Activated CD4-positive, alpha-beta memory T cell treated with anti-CD3 and anti-CD28 coated beads, Interleukin-2, amount 10 ng/mL, durations not matched to agents 7 days and 5 days (primary cell): ENCODE results near the gene HAPLN1. TPM values are rescaled to one million over a fixed set of nuclear protein-coding genes. Genes with fewer than 3 reads are reported as not detected.

Source experiments
- CTCF ChIA-PET: fragments of 350-600 bp; sonication (Branson Sonifier 250); formaldehyde crosslinking; loops from one replicate; lab custom pipeline; 2021; ENCODE audit warnings: antibody characterized with exemption, inconsistent platforms; lab: Charles Lee
- POLR2A ChIA-PET: fragments of 350-600 bp; sonication (Branson Sonifier 250); formaldehyde crosslinking; loops from one replicate; lab custom pipeline; 2021; ENCODE audit warnings: antibody characterized with exemption; lab: Charles Lee
- DNase-seq: peaks from one replicate; pipeline ENCODE4 v3.0.0-alpha.2; 2020
- H3K27ac Mint-ChIP-seq: one replicate; pipeline ENCODE4 v1.8.0; 2021; ENCODE audit warnings: mild to moderate bottlenecking, mixed read lengths
- H3K27me3 Mint-ChIP-seq: one replicate; pipeline ENCODE4 v1.8.0; 2021; ENCODE audit warnings: mixed read lengths
- H3K36me3 Mint-ChIP-seq: one replicate; pipeline ENCODE4 v1.8.0; 2021; ENCODE audit warnings: low read depth, mixed read lengths
- H3K4me1 Mint-ChIP-seq: one replicate; pipeline ENCODE4 v1.8.0; 2021; ENCODE audit warnings: mixed read lengths
- H3K4me3 Mint-ChIP-seq: one replicate; pipeline ENCODE4 v1.8.0; 2021; ENCODE audit warnings: mild to moderate bottlenecking, mixed read lengths
- H3K9me3 Mint-ChIP-seq: one replicate; pipeline ENCODE4 v1.8.0; 2021; ENCODE audit warnings: mixed read lengths
- total RNA-seq, 2 experiments: library from RNA; stranded (reverse); gene quantifications; one replicate each; pipeline ENCODE4 v1.2.3, GENCODE V29; 2021

Gene HAPLN1
- total RNA-seq, 2 experiments from 2014 or later, result not detected

- ChIA-PET POLR2A (no interaction called here), CTCF (no interaction called here)
- no peak for DNase-seq
- no peak overlapping the region for H3K27ac Mint-ChIP-seq
- peaks cover 3% of the 10 kb centered on the region for H3K27me3 Mint-ChIP-seq
- H3K4me3 Mint-ChIP-seq, result no peak overlapping the region
- H3K36me3 Mint-ChIP-seq, result no peaks in the 10 kb centered on the region
- H3K9me3 Mint-ChIP-seq, result no peaks in the 10 kb centered on the region
- no peaks in the 10 kb centered on the region for H3K4me1 Mint-ChIP-seq
Measured at GRCh38 chr5:83709973-83710372, 10.7 kb downstream of the HAPLN1 start.

GRCh38 chr5:83708170-83708569 is 12.5 kb downstream of the HAPLN1 start:
- CTCF ChIA-PET, result interaction anchor here (0.9 kb wide), 1 partner anchor 10 kb away, joined by 3 read pairs; no protein-coding TSS in a partner anchor
- Mint-ChIP-seq H3K36me3 (no peaks in the 10 kb centered on the region), H3K9me3 (no peaks in the 10 kb centered on the region), H3K27me3 (peaks cover 3% of the 10 kb centered on the region), H3K4me1 (no peaks in the 10 kb centered on the region), H3K4me3 (no peak overlapping the region), H3K27ac (no peak overlapping the region)
- no peak for DNase-seq
- POLR2A ChIA-PET, result no interaction called here

- Mint-ChIP-seq H3K27me3 (no peaks in the 10 kb centered on the region), H3K4me1 (no peaks in the 10 kb centered on the region), H3K4me3 (no peak overlapping the region), H3K36me3 (no peaks in the 10 kb centered on the region), H3K27ac (no peak overlapping the region), H3K9me3 (no peaks in the 10 kb centered on the region)
- no peak for DNase-seq
- ChIA-PET POLR2A (no interaction called here), CTCF (interaction anchor here (0.9 kb wide), 1 partner anchor 9 kb away, joined by 3 read pairs; no protein-coding TSS in a partner anchor)
Measured at GRCh38 chr5:83703059-83703458, 17.6 kb downstream of the HAPLN1 start.

- Mint-ChIP-seq H3K4me1 (no peaks in the 10 kb centered on the region), H3K4me3 (no peak overlapping the region), H3K9me3 (no peaks in the 10 kb centered on the region), H3K27me3 (no peaks in the 10 kb centered on the region), H3K36me3 (no peaks in the 10 kb centered on the region), H3K27ac (no peak overlapping the region)
- CTCF ChIA-PET, result interaction anchor here (0.9 kb wide), 1 partner anchor 10 kb away, joined by 3 read pairs; no protein-coding TSS in a partner anchor
- no peak for DNase-seq
- POLR2A ChIA-PET, result no interaction called here
Measured at GRCh38 chr5:83701886-83702285, 18.8 kb downstream of the HAPLN1 start.

- DNase-seq, result no peak
- CTCF ChIA-PET, result no interaction called here
- H3K9me3 Mint-ChIP-seq, result no peaks in the 10 kb centered on the region
Measured at GRCh38 chr5:83689881-83690280, 30.8 kb downstream of the HAPLN1 start.

GRCh38 chr5:83688281-83688680 is 32.4 kb downstream of the HAPLN1 start:
- CTCF ChIA-PET, result no interaction called here

More at GRCh38 chr5:83689881-83690280, 30.8 kb downstream of the HAPLN1 start:
- H3K4me1 Mint-ChIP-seq, result no peaks in the 10 kb centered on the region
- POLR2A ChIA-PET, result no interaction called here
- no peaks in the 10 kb centered on the region for H3K27me3 Mint-ChIP-seq
- no peak overlapping the region for H3K4me3 Mint-ChIP-seq
- H3K36me3 Mint-ChIP-seq, result no peaks in the 10 kb centered on the region
- no peak overlapping the region for H3K27ac Mint-ChIP-seq

GRCh38 chr5:83687124-83687619 is 33.5 kb downstream of the HAPLN1 start:
- Mint-ChIP-seq H3K27me3 (no peaks in the 10 kb centered on the region), H3K4me1 (no peaks in the 10 kb centered on the region), H3K36me3 (no peaks in the 10 kb centered on the region), H3K4me3 (no peak overlapping the region), H3K27ac (no peak overlapping the region), H3K9me3 (no peaks in the 10 kb centered on the region)
- ChIA-PET CTCF (no interaction called here), POLR2A (no interaction called here)
- DNase-seq, result no peak

More at GRCh38 chr5:83688281-83688680, 32.4 kb downstream of the HAPLN1 start:
- Mint-ChIP-seq H3K27ac (no peak overlapping the region), H3K36me3 (no peaks in the 10 kb centered on the region), H3K27me3 (no peaks in the 10 kb centered on the region), H3K4me1 (no peaks in the 10 kb centered on the region), H3K4me3 (no peak overlapping the region), H3K9me3 (no peaks in the 10 kb centered on the region)
- DNase-seq, result no peak
- POLR2A ChIA-PET, result no interaction called here

- no peaks in the 10 kb centered on the region for H3K9me3 Mint-ChIP-seq
- H3K27me3 Mint-ChIP-seq, result no peaks in the 10 kb centered on the region
- POLR2A ChIA-PET, result no interaction called here
- no peak overlapping the region for H3K27ac Mint-ChIP-seq
- no peaks in the 10 kb centered on the region for H3K4me1 Mint-ChIP-seq
- DNase-seq, result no peak
- CTCF ChIA-PET, result no interaction called here
- no peak overlapping the region for H3K4me3 Mint-ChIP-seq
- H3K36me3 Mint-ChIP-seq, result no peaks in the 10 kb centered on the region
Measured at GRCh38 chr5:83686251-83686650, 34.4 kb downstream of the HAPLN1 start.

- Mint-ChIP-seq H3K36me3 (no peaks in the 10 kb centered on the region), H3K4me3 (no peak overlapping the region), H3K27ac (no peak overlapping the region), H3K27me3 (no peaks in the 10 kb centered on the region), H3K4me1 (no peaks in the 10 kb centered on the region), H3K9me3 (no peaks in the 10 kb centered on the region)
- no peak for DNase-seq
- POLR2A ChIA-PET, result no interaction called here
- CTCF ChIA-PET, result no interaction called here
Measured at GRCh38 chr5:83683836-83684235, 36.8 kb downstream of the HAPLN1 start.

GRCh38 chr5:83672646-83673045 is 48.0 kb downstream of the HAPLN1 start:
- POLR2A ChIA-PET, result no interaction called here

GRCh38 chr5:83672158-83672557 is 48.5 kb downstream of the HAPLN1 start:
- no peak for DNase-seq
- ChIA-PET POLR2A (no interaction called here), CTCF (no interaction called here)
- H3K4me3 Mint-ChIP-seq, result no peak overlapping the region
- H3K27me3 Mint-ChIP-seq, result peaks cover 2% of the 10 kb centered on the region
- no peaks in the 10 kb centered on the region for H3K36me3 Mint-ChIP-seq
- no peaks in the 10 kb centered on the region for H3K9me3 Mint-ChIP-seq
- no peaks in the 10 kb centered on the region for H3K4me1 Mint-ChIP-seq
- no peak overlapping the region for H3K27ac Mint-ChIP-seq

More at GRCh38 chr5:83672646-83673045, 48.0 kb downstream of the HAPLN1 start:
- H3K4me3 Mint-ChIP-seq, result no peak overlapping the region
- no peaks in the 10 kb centered on the region for H3K4me1 Mint-ChIP-seq
- no peaks in the 10 kb centered on the region for H3K9me3 Mint-ChIP-seq
- no peak overlapping the region for H3K27ac Mint-ChIP-seq
- DNase-seq, result no peak
- peaks cover 2% of the 10 kb centered on the region for H3K27me3 Mint-ChIP-seq
- CTCF ChIA-PET, result no interaction called here
- no peaks in the 10 kb centered on the region for H3K36me3 Mint-ChIP-seq

- ChIA-PET CTCF (interaction anchor here (0.6 kb wide), 1 partner anchor 10 kb away, joined by 5 read pairs; no protein-coding TSS in a partner anchor), POLR2A (no interaction called here)
- Mint-ChIP-seq H3K4me3 (no peak overlapping the region), H3K4me1 (no peaks in the 10 kb centered on the region), H3K27me3 (peaks cover 2% of the 10 kb centered on the region), H3K36me3 (no peaks in the 10 kb centered on the region), H3K27ac (no peak overlapping the region), H3K9me3 (no peaks in the 10 kb centered on the region)
- no peak for DNase-seq
Measured at GRCh38 chr5:83665631-83666030, 55.0 kb downstream of the HAPLN1 start.

GRCh38 chr5:83662558-83662957 is 58.1 kb downstream of the HAPLN1 start:
- no peak overlapping the region for H3K27ac Mint-ChIP-seq
- ChIA-PET CTCF (no interaction called here), POLR2A (no interaction called here)

GRCh38 chr5:83657807-83658525 is 62.7 kb downstream of the HAPLN1 start:
- POLR2A ChIA-PET, result no interaction called here
- CTCF ChIA-PET, result no interaction called here
- Mint-ChIP-seq H3K36me3 (no peaks in the 10 kb centered on the region), H3K4me1 (no peaks in the 10 kb centered on the region), H3K27me3 (no peaks in the 10 kb centered on the region), H3K27ac (no peak overlapping the region), H3K9me3 (no peaks in the 10 kb centered on the region), H3K4me3 (no peak overlapping the region)
- DNase-seq, result no peak

More at GRCh38 chr5:83662558-83662957, 58.1 kb downstream of the HAPLN1 start:
- H3K4me3 Mint-ChIP-seq, result no peak overlapping the region
- no peaks in the 10 kb centered on the region for H3K9me3 Mint-ChIP-seq
- H3K27me3 Mint-ChIP-seq, result no peaks in the 10 kb centered on the region
- H3K36me3 Mint-ChIP-seq, result no peaks in the 10 kb centered on the region
- no peaks in the 10 kb centered on the region for H3K4me1 Mint-ChIP-seq
- DNase-seq, result no peak
